GM13976 (cell line): ENCODE measurements around the gene NUDCD2.

Experiments
- DNase-seq: peaks from one replicate; pipeline ENCODE4 v3.0.0; 2012; ENCODE audit warnings: low spot score
- in situ Hi-C: fragments of 300-500 bp; cut with MboI; formaldehyde crosslinking; loops from one replicate; pipeline ENCODE4 v1.12.0; 2022; ENCODE audit warnings: low sequenced_read_pairs, mixed read lengths, inconsistent platforms; ENCODE audit not compliant: unreplicated experiment
- TF ChIP-seq, protein P1 (sequence below): IDR thresholded peaks from 2 replicates; pipeline ENCODE4 v1.5.1; 2012; ENCODE audit warnings: borderline replicate concordance, mild to moderate bottlenecking; ENCODE audit not compliant: insufficient read depth; ENCODE audit errors: extremely low read depth, missing control alignments, control extremely low read depth

The NUDCD2 gene, protein sequence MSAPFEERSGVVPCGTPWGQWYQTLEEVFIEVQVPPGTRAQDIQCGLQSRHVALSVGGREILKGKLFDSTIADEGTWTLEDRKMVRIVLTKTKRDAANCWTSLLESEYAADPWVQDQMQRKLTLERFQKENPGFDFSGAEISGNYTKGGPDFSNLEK

DNA sequence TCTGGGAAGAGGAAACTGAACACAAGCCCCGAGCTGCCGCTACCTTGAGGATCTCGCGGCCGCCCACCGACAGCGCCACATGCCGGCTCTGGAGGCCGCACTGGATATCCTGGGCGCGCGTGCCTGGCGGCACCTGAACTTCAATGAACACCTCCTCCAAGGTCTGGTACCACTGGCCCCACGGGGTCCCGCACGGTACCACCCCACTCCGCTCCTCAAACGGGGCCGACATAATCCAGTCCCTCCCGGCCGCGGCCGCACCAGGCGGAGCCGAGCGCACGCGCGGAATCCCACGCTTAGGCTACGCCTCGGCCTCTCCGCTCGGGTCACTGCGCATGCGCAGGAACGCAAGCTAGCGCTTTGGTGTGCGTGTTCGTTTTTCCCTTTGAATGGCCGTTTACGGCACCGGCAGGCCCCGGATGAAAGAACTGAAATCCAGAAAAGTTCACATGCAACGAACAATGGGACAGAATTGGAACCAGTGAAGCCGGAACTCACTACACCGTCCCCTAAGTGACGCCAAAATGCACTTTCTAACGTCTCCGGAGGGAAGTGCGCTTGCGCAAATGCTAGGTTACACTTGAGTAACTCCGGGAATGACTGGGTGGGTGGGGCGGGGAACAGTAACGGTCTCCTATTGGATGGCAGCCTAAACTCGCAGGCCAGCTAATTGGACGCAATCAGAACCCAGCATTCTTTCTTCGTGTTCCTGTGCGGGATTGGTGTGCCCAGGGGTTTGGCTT is at the start of gene NUDCD2:
NUDCD2 (minus strand) TSS at position 284 of the 743 bp plus-strand sequence; CDS start at position 232, 52 bp downstream.
- TF ChIP-seq, protein P1, sequence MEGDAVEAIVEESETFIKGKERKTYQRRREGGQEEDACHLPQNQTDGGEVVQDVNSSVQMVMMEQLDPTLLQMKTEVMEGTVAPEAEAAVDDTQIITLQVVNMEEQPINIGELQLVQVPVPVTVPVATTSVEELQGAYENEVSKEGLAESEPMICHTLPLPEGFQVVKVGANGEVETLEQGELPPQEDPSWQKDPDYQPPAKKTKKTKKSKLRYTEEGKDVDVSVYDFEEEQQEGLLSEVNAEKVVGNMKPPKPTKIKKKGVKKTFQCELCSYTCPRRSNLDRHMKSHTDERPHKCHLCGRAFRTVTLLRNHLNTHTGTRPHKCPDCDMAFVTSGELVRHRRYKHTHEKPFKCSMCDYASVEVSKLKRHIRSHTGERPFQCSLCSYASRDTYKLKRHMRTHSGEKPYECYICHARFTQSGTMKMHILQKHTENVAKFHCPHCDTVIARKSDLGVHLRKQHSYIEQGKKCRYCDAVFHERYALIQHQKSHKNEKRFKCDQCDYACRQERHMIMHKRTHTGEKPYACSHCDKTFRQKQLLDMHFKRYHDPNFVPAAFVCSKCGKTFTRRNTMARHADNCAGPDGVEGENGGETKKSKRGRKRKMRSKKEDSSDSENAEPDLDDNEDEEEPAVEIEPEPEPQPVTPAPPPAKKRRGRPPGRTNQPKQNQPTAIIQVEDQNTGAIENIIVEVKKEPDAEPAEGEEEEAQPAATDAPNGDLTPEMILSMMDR, result peak; percentile 33
- peak; percentile 90 for DNase-seq
- in situ Hi-C loops, result no loop called here

GRCh38 chr5:163509291-163509951 is 49.5 kb upstream of the NUDCD2 start:
- DNase-seq, result no peak
- in situ Hi-C loops, result no loop called here
- TF ChIP-seq, protein P1, result no peak

DNA sequence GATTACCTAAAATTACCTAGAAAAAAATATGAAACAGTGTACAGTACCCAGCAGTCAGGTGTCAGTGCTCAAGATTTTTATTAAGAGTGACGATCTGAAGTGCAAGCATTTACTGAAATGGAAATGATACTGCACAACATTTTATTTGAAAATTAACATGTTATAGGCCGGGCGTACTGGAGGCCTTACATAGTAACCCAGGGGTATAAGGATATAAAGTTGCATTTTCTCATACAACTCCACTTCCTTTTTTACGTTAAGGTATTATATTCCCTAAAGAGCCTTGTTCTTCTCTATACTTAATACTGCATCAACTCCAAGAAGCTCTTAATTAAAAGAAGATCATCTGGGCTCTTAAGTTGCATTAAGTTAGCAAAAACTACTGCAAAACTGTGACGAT is 48.9 kb upstream of the NUDCD2 start:
- in situ Hi-C loops, result no loop called here
- TF ChIP-seq, protein P1, result no peak
- no peak for DNase-seq

DNA sequence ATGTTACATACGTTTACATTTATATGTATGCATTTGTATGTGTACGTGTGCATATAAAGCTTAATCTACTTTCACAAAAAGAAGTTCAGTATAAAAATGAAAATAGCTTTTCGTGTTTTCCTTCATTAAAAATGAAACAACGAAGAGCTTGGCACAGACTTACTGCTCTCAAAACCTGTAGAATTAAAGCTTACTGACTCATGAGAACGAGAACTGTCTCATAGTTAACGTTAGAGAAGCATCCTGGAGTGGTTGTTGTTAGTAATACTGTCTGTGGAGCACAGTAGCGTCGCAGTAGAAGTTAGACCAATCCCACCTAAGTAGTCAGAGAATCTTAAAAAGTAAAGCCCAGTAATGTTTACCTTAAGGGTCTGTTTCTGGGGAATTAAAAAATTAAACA is 46.8 kb upstream of the NUDCD2 start:
- DNase-seq, result no peak
- TF ChIP-seq, protein P1, result no peak
- in situ Hi-C loops, result no loop called here

DNA sequence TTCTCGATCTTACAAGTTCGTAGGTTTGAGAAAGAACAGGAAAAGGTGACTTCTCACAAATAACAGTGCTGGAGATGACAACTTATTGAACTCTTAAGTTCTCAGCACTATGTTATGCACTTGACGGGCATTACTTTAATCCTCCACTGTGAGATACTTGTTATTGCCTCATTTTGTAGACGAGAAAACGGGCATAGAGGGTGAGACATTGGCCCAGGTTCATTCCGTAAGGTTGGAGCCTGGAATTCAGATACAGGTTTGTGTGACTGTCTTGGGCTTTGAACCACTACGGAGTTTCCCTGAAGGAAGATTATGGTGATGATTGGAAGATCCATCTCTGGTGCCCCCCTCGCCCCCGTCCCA is 46.2 kb upstream of the NUDCD2 start:
- in situ Hi-C loops, result no loop called here
- TF ChIP-seq, protein P1, result no peak
- DNase-seq, result no peak

DNA sequence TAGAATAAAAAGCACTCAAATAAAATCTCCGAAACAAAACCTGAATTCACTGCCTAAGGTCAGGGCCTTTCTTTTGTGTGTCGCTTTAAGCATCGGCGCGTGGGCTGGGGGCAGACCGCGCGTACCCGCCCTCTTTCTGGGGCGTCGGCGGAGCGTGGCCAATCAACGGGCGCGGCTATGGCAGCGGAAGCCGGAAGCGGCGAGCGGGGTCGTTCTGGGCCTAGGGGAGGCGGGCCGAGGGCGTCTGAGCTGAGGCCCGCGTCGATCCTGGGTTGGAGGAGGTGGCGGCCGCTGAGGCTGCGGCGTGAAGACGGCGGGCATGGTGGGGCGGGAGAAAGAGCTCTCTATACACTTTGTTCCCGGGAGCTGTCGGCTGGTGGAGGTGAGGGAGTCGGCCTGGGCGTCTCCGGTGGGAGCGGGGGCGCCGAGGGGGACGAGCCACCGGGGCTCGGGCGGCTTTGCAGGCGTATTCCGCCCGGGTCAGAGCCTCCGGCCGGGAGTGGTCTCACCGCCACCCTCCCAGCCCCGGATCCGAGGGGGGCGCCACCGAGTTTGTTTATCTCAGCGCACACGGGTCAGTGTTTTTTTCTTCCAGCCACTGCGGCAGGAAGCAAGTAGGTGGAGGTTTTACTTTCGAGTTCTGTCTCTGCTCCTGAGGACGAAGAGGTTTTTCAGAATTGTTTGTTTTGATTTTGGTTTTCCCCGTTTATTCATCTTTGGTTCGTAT is 45.6 kb upstream of the NUDCD2 start, which contains the start of gene MAT2B:
MAT2B (plus strand) TSS at position 252 of the 727 bp plus-strand sequence; CDS start at position 320, 68 bp downstream.
- in situ Hi-C loops, result no loop called here
- TF ChIP-seq, protein P1, result peak; percentile 53
- DNase-seq, result peak; percentile 95
